ENCODE data around the gene EXT2.

EXT2 gene

DNA sequence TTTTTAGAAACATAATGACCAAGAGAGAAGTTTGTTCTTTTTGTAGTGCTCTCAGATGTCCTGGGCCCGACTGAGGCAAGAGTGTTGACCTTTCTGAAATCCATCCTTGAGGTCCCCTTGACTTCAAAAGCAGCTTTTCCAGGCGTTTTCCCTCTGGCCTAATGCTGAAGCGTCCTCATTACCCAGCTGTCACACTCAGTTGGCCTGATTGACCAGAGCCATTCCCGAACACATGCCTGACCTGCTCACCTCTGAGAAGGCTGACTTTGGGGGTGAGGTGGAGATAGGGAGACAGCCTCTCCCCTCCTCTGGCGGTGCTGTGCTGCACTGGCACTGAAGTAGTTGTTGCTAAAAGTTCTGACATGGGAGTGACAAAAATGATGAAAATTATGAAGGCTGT, 147.6 kb downstream of the EXT2 start:
- Histone ChIP-seq H3K4me1 (ENCODE audit: low read length) (peaks cover 14% of the 10 kb centered on the region), H3K4me2 (ENCODE audit: low read depth, low read length) (no peak overlapping the region), H3K4me3 (ENCODE audit: low read length) (no peak overlapping the region), H3K79me2 (ENCODE audit: low read length) (no peaks in the 10 kb centered on the region), H2AFZ (ENCODE audit: low read length) (no peak overlapping the region), H3K9me2 (replicated peaks; ENCODE audit: insufficient read depth, low read length) (no peaks in the 10 kb centered on the region), H3K36me3 (replicated peaks; ENCODE audit: insufficient read depth, low read length) (no peaks in the 10 kb centered on the region), H3K9ac (ENCODE audit: low read length) (no peak overlapping the region), H3K27me3 (replicated peaks; ENCODE audit: insufficient read depth, low read length) (no peaks in the 10 kb centered on the region), H4K20me1 (ENCODE audit: insufficient read depth, low read length) (no peaks in the 10 kb centered on the region), H3K9me3 (replicated peaks; ENCODE audit: insufficient read depth, low read length) (no peaks in the 10 kb centered on the region), H3F3A (ENCODE audit: insufficient read depth, low read length) (peaks cover 3% of the 10 kb centered on the region; the same call in 1 of the 2 replicates), H3K27ac (ENCODE audit: low read length) (no peak overlapping the region)
- no peak for DNase-seq
- TF ChIP-seq, protein P1, sequence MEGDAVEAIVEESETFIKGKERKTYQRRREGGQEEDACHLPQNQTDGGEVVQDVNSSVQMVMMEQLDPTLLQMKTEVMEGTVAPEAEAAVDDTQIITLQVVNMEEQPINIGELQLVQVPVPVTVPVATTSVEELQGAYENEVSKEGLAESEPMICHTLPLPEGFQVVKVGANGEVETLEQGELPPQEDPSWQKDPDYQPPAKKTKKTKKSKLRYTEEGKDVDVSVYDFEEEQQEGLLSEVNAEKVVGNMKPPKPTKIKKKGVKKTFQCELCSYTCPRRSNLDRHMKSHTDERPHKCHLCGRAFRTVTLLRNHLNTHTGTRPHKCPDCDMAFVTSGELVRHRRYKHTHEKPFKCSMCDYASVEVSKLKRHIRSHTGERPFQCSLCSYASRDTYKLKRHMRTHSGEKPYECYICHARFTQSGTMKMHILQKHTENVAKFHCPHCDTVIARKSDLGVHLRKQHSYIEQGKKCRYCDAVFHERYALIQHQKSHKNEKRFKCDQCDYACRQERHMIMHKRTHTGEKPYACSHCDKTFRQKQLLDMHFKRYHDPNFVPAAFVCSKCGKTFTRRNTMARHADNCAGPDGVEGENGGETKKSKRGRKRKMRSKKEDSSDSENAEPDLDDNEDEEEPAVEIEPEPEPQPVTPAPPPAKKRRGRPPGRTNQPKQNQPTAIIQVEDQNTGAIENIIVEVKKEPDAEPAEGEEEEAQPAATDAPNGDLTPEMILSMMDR (IDR thresholded peaks at IDR 0.05; ENCODE audit: low read length): no peak
- TF ChIP-seq EZH2 (optimal IDR thresholded peaks at IDR 0.05; ENCODE audit: low read depth, low read length) (no peak), EZH2phosphoT487 (IDR thresholded peaks at IDR 0.05; ENCODE audit: low read length) (no peak)

DNA sequence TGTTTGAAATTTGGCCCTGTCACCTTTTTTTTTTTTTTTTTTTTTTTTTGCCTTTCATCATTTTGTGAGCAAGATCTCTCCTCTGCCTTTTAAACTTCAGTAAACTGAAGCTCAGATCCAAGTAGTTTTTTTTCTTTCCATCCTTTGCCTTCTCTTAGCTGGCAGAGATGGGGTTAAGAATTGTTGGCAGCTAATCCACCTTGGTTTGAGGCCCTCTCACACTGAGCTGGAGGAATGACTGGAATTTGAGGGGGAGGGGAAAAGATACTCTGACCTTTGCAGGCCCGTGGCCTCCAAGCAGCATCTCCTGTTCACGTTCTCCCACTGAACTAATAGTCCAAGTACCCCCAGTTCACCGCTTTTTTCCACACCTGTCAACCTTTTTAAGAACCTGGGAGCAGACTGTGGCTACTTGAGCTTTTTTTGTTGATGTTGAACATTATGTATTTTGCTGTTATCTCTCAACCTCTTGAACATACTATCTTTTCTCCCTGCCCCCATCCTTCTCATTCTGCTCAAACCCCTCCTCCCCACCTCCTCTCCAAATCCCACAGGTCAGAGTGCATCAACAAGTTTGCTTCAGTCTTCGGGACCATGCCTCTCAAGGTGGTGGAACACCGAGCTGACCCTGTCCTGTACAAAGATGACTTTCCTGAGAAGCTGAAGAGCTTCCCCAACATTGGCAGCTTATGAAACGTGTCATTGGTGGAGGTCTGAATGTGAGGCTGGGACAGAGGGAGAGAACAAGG, 148.3 kb downstream of the EXT2 start:
- Histone ChIP-seq H3F3A (ENCODE audit: insufficient read depth, low read length) (peaks cover 3% of the 10 kb centered on the region; the same call in 1 of the 2 replicates), H3K9ac (ENCODE audit: low read length) (no peak overlapping the region), H3K79me2 (ENCODE audit: low read length) (no peaks in the 10 kb centered on the region), H3K9me2 (replicated peaks; ENCODE audit: insufficient read depth, low read length) (no peaks in the 10 kb centered on the region), H3K36me3 (replicated peaks; ENCODE audit: insufficient read depth, low read length) (no peaks in the 10 kb centered on the region), H3K4me3 (ENCODE audit: low read length) (no peak overlapping the region), H3K27me3 (replicated peaks; ENCODE audit: insufficient read depth, low read length) (no peaks in the 10 kb centered on the region), H3K9me3 (replicated peaks; ENCODE audit: insufficient read depth, low read length) (no peaks in the 10 kb centered on the region), H3K27ac (ENCODE audit: low read length) (no peak overlapping the region), H2AFZ (ENCODE audit: low read length) (no peak overlapping the region), H3K4me1 (ENCODE audit: low read length) (peaks cover 14% of the 10 kb centered on the region), H3K4me2 (ENCODE audit: low read depth, low read length) (no peak overlapping the region), H4K20me1 (ENCODE audit: insufficient read depth, low read length) (no peaks in the 10 kb centered on the region)
- TF ChIP-seq, protein P1 (IDR thresholded peaks at IDR 0.05; ENCODE audit: low read length): no peak
- TF ChIP-seq EZH2phosphoT487 (IDR thresholded peaks at IDR 0.05; ENCODE audit: low read length) (no peak), EZH2 (optimal IDR thresholded peaks at IDR 0.05; ENCODE audit: low read depth, low read length) (no peak)
- DNase-seq: no peak

DNA sequence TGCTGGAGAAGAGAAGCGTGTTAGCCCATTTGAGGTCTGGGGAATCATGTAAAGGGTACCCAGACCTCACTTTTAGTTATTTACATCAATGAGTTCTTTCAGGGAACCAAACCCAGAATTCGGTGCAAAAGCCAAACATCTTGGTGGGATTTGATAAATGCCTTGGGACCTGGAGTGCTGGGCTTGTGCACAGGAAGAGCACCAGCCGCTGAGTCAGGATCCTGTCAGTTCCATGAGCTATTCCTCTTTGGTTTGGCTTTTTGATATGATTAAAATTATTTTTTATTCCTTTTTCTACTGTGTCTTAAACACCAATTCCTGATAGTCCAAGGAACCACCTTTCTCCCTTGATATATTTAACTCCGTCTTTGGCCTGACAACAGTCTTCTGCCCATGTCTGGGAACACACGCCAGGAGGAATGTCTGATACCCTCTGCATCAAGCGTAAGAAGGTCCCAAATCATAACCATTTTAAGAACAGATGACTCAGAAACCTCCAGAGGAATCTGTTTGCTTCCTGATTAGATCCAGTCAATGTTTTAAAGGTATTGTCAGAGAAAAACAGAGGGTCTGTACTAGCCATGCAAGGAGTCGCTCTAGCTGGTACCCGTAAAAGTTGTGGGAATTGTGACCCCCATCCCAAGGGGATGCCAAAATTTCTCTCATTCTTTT, 149.3 kb downstream of the EXT2 start:
- Histone ChIP-seq H3K36me3 (replicated peaks; ENCODE audit: insufficient read depth, low read length) (no peaks in the 10 kb centered on the region), H2AFZ (ENCODE audit: low read length) (no peak overlapping the region), H3K9me2 (replicated peaks; ENCODE audit: insufficient read depth, low read length) (no peaks in the 10 kb centered on the region), H3K4me3 (ENCODE audit: low read length) (no peak overlapping the region), H3K9me3 (replicated peaks; ENCODE audit: insufficient read depth, low read length) (no peaks in the 10 kb centered on the region), H3K27ac (ENCODE audit: low read length) (no peak overlapping the region), H3K4me1 (ENCODE audit: low read length) (peaks cover 14% of the 10 kb centered on the region), H3K4me2 (ENCODE audit: low read depth, low read length) (no peak overlapping the region), H3F3A (ENCODE audit: insufficient read depth, low read length) (peaks cover 3% of the 10 kb centered on the region; the same call in 1 of the 2 replicates), H4K20me1 (ENCODE audit: insufficient read depth, low read length) (no peaks in the 10 kb centered on the region), H3K9ac (ENCODE audit: low read length) (no peak overlapping the region), H3K27me3 (replicated peaks; ENCODE audit: insufficient read depth, low read length) (no peaks in the 10 kb centered on the region), H3K79me2 (ENCODE audit: low read length) (no peaks in the 10 kb centered on the region)
- TF ChIP-seq EZH2 (optimal IDR thresholded peaks at IDR 0.05; ENCODE audit: low read depth, low read length): no peak
- TF ChIP-seq, protein P1 (IDR thresholded peaks at IDR 0.05; ENCODE audit: low read length): no peak
- TF ChIP-seq EZH2phosphoT487 (IDR thresholded peaks at IDR 0.05; ENCODE audit: low read length): no peak
- DNase-seq: no peak

Data from MM.1S (cell line).